AG09319 (cell line): ENCODE results near the gene IKZF3.

ENCODE experiments used
- DNase-seq: peaks from one replicate; pipeline ENCODE4 v3.0.0-alpha.2; 2010; ENCODE audit warnings: low read depth; ENCODE audit errors: extremely low read depth
- CTCF ChIP-seq: IDR thresholded peaks from 2 replicates; pipeline ENCODE4 v1.5.1; 2011; ENCODE audit warnings: low read depth, mild to moderate bottlenecking, inconsistent platforms, low read length, moderate library complexity

The IKZF3 gene

GRCh38 chr17:39775031-39775430 lies 89.1 kb downstream of the IKZF3 start:
- DNase-seq = no peak
- no peak for TF ChIP-seq CTCF

- no peak for DNase-seq
- no peak for TF ChIP-seq CTCF
Observed at GRCh38 chr17:39774047-39774446, 90.1 kb downstream of the IKZF3 start.

GRCh38 chr17:39772987-39773934 lies 90.9 kb downstream of the IKZF3 start:
- no peak for TF ChIP-seq CTCF
- no peak for DNase-seq

- no peak for DNase-seq
- TF ChIP-seq CTCF = no peak
Observed at GRCh38 chr17:39772415-39772814, 91.7 kb downstream of the IKZF3 start.

- DNase-seq = no peak
- TF ChIP-seq CTCF = no peak
Observed at GRCh38 chr17:39769974-39770587, 94.0 kb downstream of the IKZF3 start.

GRCh38 chr17:39767147-39767546 lies 97.0 kb downstream of the IKZF3 start:
- DNase-seq = no peak
- TF ChIP-seq CTCF = no peak

GRCh38 chr17:39765766-39766165 lies 98.3 kb downstream of the IKZF3 start:
- TF ChIP-seq CTCF = no peak
- DNase-seq = no peak
